ENCODE measurements around the gene IGF2BP3.
A peak's percentile ranks its signal among the peaks of the same experiment; 100 is the strongest.

IGF2BP3 gene

GRCh38 chr7:23293500-23294073 lies 176.7 kb downstream of the IGF2BP3 start:
- FAIRE-seq = no peak

DNA sequence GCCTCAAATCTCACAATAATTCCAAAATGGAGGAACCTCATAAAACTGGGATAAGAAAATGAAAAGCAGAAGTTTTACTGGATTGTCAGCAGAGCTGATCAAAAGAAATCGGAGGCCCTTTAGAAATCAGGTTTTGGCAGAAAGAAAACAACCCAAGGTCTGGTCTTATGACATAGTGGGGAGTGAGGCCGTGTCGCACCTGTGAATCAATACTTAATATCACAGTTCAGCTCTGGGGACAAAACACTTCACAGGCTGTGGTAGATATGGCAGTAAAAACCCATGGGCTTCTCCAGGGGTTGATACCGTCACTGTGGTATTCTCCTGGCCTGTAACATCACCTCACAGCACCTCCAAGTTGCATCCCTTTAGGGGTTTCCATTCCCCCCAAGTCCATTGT lies 177.7 kb downstream of the IGF2BP3 start:
- FAIRE-seq = no peak

- peak; percentile 17 for FAIRE-seq
These were observed 178.2 kb downstream of the IGF2BP3 start for GRCh38 chr7:23291957-23292560.

DNA sequence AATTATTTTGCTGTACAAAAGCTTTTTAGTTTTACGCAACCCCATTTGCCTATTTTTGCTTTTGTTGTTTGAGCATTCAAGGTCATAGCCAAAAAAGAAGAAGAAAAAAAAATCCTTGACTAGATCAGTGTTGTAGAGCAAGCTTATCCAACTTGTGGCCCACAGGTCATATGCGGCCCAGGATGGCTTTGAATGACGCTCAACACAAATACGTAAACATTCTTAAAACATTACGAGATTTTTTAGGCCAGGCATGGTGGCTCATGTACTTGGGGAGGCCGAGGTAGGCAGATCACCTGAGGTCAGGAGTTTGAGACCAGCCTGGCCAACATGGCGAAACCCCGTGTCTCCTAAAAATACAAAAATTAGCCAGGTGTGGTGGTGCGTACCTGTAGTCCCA lies 179.3 kb downstream of the IGF2BP3 start:
- no peak for FAIRE-seq

- FAIRE-seq = no peak
These were observed 182.7 kb downstream of the IGF2BP3 start for GRCh38 chr7:23287612-23288011.

- FAIRE-seq = peak; percentile 60
These were observed 184.3 kb downstream of the IGF2BP3 start for GRCh38 chr7:23285657-23286646.

- FAIRE-seq = no peak
These were observed 185.4 kb downstream of the IGF2BP3 start for GRCh38 chr7:23284871-23285270.

GRCh38 chr7:23283086-23283485 lies 187.2 kb downstream of the IGF2BP3 start:
- peak; percentile 30 for FAIRE-seq

DNA sequence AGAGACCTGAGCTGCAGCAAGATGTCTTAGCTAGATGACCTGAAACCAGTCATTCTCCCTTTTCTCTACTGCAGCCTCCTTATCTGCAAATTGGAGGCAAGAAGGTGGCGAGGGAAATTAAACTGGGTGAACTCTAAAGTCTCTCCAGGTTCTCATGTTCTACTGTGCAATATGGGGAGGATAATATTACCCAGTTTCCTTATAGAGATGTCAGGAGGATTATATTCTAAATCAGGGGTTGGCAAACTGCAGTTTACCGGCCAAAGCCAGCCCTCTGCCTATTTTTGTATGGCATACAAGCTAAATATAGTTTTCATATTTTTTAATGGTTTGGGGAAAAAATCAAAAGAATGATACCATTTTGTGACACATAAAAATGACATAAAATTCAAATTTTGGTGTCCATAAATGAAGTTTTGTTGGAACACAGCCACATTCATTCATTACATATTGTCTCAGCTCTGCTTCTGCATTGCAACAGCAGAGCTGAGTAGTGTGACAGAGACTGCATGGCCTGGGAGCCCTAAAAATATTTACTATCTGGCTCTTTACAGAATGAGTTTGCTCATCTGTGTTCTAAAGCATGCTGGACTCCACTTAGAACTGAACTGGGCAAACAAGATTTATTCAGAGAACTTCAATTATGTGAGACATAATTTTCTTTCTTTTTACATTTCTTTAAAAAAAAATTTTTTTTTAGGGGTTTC lies 190.3 kb downstream of the IGF2BP3 start:
- FAIRE-seq = no peak

DNA sequence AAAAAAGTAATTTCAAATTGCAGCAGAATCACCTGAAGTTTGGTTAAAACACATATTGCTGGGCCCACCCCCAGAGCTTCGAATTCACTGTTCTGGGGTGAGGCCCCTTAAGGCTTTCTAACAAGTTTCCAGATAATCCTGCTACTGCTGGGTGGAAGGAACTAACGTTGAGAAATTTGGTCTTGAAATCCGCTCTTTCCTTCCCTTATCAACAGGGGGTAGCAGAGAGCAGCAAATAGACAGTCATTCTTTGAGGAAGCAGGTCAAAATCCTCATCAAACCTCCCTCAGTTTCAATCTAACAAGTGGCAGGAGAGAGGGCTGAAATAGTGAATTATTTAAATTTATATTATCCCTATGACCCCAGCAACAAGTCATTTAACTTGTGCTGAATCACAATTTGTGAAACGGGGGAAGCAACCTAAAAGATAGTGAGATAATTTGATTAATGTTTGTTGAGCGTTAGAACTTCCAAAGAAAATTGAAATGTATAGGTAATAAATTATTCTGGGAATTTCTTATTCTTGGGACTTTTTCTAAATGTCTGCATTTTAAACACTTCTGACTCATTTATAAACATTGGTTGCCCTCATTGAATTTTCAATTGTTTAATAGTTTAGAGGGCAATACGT lies 192.8 kb downstream of the IGF2BP3 start:
- FAIRE-seq = peak; percentile 99

- FAIRE-seq = no peak
These were observed 193.3 kb downstream of the IGF2BP3 start for GRCh38 chr7:23276947-23277346.

DNA sequence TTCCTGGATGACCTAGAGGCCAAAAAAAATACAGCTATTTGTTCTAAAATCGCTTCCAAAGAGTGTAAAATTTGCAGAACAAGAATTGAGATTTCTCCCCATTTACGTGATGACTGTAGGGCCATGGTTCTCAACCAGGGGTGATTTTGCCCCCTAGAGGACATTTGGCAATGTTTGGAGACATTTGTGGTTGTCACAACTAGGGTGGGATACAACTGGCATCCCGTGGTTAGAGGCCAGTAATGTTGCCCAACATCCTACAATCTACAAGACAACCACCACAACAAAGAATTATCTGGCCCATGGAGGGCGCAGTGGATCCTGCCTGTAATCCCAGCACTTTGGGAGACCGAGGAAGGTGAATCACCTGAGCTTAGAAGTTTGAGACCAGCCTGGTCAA lies 193.9 kb downstream of the IGF2BP3 start:
- peak; percentile 55 for FAIRE-seq

- FAIRE-seq = no peak
These were observed 194.4 kb downstream of the IGF2BP3 start for GRCh38 chr7:23275912-23276311.

DNA sequence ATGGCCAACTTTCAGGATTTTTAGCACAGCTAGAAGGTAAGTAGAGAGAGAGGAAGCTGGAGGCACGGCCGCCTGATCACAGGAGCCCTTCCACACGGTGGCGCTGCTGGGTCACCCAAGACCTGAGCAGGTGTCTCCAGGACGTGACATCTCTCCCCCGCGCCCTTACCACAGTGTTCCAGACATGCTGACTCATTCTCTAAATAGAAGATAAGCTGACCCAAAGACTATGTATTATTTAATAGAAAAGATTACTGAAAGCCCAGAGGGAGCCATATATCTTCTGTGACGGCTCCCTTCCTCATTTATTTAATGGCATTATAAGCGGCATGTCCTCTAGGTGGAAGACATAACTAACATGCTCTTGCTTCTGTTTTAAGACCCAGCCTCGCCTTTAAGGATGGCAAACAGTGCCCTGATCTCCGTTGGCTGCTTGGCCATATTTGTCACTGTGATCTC lies 197.1 kb downstream of the IGF2BP3 start:
- peak; percentile 91 for FAIRE-seq

DNA sequence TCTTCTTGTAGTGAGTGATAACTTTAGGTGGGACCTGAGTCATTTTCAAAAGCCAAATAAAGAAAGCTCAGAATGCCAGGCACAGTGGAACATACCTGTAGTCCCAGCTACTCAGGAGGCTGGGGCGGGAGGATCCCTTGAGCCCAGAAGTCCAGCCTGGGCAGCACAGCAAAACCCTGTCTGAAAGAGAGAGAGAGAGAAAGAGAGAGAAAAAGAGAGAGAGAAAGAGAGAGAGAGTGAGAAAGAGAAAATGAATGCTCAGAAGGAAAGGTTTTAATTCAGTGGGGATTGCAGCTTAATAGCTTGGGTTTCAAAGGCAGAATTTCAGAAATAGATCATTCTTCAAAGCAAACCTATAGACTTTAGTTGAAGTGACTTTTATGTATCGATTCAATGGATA lies 198.0 kb downstream of the IGF2BP3 start:
- no peak for FAIRE-seq

DNA sequence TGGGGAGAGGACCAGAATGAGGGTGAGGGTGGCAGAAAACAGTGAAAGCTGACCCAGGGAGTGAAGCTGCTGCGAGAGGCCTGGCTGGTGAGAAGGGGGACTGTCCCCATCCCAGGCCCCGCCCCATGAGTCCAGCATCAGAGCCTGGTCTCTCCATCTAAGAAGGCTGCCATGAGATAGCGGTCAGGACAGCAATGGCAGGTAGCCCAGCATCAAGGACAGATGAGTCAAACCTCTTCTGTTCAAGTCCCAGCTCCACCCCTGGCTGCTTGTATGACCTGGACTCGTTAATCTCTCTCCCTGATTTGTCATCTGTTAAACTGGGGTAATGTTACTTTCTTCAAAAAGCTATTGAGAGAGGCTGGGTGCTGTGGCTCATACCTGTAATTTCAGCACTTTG lies 201.5 kb downstream of the IGF2BP3 start:
- no peak for FAIRE-seq

- peak; percentile 60 for FAIRE-seq
These were observed 202.1 kb downstream of the IGF2BP3 start for GRCh38 chr7:23268167-23268566.

GRCh38 chr7:23267357-23267756 lies 202.9 kb downstream of the IGF2BP3 start:
- FAIRE-seq = no peak

- no peak for FAIRE-seq
These were observed 203.4 kb downstream of the IGF2BP3 start for GRCh38 chr7:23266918-23267317.

GRCh38 chr7:23264916-23265458 lies 205.3 kb downstream of the IGF2BP3 start:
- FAIRE-seq = no peak

GRCh38 chr7:23261843-23262452 lies 208.3 kb downstream of the IGF2BP3 start:
- FAIRE-seq = peak; percentile 95

DNA sequence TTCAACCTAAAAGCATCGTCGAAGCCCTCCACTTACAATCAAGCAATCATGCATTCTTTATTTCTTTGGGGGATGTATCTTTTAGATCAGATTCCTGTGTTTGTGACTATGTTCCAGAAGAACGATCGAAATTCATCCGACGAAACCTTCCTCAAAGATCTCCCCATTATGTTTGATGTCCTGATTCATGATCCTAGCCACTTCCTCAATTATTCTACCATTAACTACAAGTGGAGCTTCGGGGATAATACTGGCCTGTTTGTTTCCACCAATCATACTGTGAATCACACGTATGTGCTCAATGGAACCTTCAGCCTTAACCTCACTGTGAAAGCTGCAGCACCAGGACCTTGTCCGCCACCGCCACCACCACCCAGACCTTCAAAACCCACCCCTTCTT lies 209.9 kb downstream of the IGF2BP3 start:
- FAIRE-seq = no peak

Data from G401.6 (cell line).